ENCODE data around the gene NFYA.
"Not testable (repeated sequence)": the region's sequence is repeated elsewhere in the genome, so short reads cannot be mapped to it uniquely, and the experiment has no call there.

Gene NFYA

DNA sequence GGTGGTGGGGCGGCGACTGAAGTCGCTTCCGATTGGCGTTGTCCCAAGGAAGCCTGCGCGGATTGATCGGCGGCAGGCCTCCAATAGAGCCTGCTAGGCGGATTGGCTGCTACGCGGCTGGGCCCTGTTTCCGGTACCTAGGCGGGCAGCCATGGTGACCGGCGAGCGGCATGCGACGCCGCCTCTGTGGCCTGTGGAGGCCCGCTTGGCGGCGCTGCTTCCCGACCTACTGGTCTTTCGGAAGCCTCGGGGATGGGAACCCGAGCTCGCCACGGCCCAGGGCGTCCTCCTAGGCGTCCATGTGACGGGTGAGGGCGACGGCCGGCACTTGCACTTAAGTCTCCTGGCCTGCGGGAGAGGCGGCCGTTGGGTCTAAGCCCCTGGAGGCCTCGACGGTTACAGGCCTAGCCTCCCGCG, 28.1 kb downstream of the NFYA start:
- no peak for DNase-seq (ENCODE audit: extremely low read depth in 1 of 2, low read depth in 1 of 2)

DNA sequence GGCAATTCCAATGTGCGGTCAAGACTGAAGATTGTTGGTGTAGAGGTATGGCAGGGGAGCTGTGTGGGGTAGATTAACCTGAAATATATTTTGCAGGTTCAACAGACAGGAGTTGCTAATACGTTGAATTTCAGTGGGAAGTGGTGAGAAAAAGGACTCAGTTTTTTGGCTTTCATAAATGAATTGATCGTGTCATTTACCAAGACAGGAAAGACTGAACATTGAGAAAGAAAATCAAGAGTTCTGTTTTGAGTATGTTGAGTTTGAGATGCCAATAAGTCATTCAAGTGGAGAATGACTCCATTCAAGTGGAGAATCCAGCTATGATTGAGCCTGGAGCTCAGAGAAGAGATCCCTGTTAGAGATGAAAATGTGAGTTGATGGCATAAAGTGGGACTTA, 31.1 kb downstream of the NFYA start:
- DNase-seq (ENCODE audit: extremely low read depth in 1 of 2, low read depth in 1 of 2): no peak

DNA sequence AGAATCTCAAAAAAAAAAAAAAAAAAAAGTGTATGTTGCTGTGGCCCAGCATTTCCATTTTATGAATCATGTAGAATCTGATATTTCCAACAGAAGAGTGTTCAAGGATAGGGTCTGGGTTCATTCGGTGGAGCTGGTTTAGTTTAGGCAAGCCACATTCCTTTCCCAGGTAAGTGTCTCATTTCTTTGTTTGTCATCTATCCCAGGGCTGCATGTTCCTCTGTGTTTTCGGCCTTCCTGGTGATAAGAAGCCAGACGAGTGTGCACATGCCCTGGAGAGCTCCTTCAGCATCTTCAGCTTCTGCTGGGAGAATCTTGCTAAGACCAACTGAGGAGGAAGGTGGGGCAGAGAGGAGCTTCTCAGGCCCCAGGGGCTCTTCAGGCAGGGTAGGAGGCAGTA, 38.2 kb downstream of the NFYA start:
- no peak for DNase-seq (ENCODE audit: extremely low read depth in 1 of 2, low read depth in 1 of 2)

DNA sequence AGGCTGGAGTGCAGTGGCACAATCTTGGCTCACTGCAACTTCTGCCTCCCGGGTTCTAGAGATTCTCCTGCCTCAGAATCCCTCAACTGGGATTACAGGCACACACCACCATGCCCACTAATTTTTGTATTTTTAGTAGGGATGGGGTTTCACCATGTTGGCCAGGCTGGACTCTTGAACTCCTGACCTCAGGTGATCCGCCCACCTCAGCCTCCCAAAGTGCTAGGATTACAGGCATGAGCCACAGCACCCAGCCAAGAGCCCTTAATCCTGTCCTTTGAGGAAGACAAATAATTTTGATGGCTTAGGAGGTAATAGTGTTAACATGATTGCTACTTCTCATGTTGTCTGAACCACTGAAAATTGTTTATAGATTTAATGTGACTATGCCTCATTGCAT, 42.3 kb downstream of the NFYA start:
- not testable (repeated sequence) for DNase-seq (ENCODE audit: extremely low read depth in 1 of 2, low read depth in 1 of 2)

DNA sequence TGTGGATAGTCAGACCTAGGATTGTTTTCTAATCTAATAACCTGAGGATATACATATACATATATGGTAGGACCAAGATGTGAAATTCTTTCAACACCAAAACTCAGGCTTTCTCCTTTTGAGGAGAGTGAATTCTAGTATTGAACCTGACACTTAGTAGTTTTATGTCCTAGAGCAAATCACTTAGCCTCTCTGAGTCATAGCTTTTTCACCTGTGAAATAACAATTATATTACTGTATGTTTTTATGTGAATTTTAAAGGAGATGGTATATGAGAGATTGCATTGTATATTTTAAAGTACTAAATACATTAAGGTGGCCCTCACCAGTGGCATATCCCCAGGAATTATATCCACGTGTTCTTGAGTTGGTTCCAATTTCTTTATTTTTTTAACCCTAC, 46.7 kb downstream of the NFYA start:
- DNase-seq (ENCODE audit: extremely low read depth in 1 of 2, low read depth in 1 of 2): no peak

DNA sequence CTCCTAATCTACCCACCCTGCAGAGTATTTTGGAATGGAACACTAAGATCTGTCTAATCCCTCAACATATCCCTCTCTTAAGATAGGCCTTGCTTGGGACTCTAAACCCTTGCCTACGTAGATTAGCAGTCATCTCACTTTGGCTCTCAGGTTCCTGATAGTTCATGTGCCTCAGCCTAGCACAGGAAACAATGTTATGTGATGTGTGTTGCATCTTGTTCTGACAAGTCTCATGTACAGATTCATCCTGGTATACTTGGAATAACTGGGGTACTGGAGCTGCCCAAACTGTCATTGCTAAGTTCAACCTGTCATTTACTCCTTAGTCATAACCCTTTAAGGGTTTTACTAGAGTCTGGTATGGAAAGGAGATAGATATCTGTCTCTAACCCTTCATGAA, 47.3 kb downstream of the NFYA start:
- no peak for DNase-seq (ENCODE audit: extremely low read depth in 1 of 2, low read depth in 1 of 2)

DNA sequence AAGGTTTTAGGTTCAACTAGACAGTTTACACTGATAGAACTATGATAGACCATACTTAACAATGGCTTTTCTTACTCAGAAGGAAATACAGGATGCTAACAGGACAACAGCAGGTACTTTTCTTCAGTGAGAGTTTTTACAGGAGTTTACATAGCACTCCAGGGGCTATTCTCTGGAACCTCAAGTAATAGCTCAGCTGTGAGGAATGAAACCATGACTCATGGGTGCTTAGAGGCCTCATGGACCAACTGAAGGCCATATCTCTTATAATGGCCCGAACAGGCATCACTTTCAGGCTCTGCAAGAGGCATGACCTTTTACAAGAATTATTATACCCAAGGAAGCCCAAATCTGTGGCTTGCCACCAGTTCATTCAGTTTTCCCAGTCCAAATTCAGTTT, 49.6 kb downstream of the NFYA start:
- DNase-seq (ENCODE audit: extremely low read depth in 1 of 2, low read depth in 1 of 2): no peak

DNA sequence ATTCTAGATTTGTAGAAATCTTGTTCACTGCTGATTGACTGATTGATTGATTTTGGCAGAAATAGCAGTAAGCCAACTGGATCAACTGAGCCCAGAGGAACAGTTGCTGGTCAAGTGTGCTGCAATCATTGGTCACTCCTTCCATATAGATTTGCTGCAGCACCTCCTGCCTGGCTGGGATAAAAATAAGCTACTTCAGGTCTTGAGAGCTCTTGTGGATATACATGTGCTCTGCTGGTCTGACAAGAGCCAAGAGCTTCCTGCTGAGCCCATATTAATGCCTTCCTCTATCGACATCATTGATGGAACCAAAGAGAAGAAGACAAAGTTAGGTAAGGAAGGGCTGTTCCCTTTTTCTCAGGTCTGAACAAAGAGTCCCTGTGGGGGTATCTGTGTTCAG, 50.1 kb downstream of the NFYA start:
- DNase-seq (ENCODE audit: extremely low read depth in 1 of 2, low read depth in 1 of 2): no peak

DNA sequence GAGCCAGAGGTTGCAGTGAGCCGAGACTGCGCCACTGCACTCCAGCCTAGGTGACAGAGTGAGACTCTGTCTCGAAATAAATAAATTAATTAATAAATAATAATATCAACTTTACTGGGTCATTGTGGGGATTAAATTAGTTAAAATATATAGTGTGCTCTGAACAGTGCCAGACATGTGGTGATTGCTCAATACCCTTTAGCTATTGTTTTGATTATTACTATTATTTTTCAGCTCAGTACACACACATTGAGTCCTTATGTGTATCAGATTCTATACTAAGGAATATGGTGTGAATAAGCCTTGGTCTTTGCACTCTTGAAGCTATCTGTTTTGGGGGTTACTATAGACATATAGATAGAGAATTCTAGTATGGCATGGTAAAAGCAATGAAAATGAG, 52.5 kb downstream of the NFYA start:
- DNase-seq (ENCODE audit: extremely low read depth in 1 of 2, low read depth in 1 of 2): no peak

DNA sequence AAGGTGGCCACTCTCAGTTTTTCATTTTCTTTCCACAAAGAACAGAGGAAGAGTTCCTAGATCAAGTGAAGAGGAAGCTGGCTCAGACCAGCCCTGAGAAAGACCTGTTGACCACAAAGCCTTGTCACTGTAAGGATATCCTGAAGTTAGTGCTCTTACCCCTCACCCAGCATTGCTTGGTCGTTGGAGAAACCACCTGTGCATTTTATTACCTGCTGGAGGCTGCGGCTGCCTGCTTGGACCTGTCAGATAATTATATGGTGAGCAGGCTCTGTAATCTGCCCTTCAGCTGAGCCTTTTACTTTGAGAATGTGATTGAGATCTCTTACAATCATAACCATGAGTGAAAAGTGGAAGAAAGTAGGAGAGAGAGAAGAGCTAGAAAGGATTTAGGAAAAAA, 59.5 kb downstream of the NFYA start:
- DNase-seq (ENCODE audit: extremely low read depth in 1 of 2, low read depth in 1 of 2): no peak

DNA sequence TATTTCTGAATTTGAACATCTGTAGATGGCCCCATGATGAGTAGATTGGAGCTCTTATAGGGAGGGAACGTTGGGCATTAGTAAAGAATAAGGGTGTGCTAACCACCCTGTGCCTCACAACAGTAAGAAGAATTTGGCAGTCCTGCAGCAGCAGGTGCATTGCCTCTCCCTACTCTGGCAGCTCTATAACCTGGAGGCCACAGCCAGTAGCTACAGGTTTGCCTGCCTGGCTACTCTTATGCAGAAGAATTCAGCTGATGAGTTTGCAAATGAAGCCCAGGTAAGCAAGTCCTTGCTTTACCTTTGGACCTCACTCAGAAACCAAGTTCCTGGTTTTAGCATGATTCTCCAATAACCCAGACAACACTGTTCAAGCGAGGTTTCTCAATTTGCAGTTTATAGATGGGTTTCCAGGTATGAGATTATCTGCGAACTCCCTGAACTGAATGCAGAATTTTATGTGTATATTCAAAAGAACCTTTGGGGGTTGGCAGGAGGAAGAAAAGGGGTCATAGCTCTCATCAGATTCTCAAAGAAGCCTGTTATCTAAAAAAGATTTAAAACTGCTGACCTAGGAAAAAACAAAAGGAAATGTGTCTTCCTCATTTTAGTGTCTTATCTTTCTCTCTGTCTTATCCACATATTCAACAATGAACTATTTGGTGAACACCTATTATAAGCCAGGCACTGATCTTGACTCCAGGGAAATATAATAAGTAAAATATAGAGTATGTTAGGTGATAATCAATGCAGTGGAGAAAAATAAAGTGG, 62.5 kb downstream of the NFYA start:
- no peak for DNase-seq (ENCODE audit: extremely low read depth in 1 of 2, low read depth in 1 of 2)

DNA sequence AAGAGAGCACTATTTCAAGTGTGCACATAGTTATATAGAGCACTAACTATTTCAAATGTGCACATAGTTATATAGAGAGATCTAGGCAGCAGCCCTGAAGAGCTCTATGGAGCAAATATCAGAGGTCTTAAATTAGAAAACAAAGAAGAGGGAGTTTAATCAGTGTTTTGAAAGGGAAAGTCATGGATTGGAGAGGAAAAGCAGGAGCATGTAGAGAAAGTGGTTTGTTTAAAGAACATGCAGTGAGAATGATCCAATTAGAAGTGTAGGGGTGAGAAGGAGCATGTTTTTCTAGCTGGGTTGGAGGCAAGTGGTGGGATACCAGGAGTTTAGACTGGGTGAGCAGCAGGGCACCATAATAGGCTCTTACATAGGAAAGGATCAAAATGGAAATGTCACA, 64.1 kb downstream of the NFYA start:
- DNase-seq (ENCODE audit: extremely low read depth in 1 of 2, low read depth in 1 of 2): no peak

DNA sequence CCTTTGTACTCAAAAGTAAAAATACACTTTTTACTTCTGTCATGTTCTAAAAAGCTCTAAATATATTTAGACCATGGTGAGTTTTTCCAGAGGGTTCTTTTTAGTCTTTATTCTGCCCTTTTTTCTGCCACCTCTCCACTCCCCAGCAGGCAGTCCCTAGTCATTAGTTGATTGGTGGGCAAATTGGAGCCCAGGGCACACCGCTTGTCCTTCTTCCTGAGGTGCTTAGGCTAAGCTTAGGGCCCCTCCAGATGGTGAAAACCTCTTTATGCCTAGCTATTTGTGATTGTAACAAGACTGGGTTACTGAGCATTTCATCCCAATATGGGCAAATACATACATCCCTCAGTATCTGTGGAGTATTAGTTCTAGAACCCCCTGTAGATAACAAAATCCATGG, 75.1 kb downstream of the NFYA start:
- DNase-seq (ENCODE audit: extremely low read depth in 1 of 2, low read depth in 1 of 2): no peak
